ENCODE data around the gene TFPT.

DNA sequence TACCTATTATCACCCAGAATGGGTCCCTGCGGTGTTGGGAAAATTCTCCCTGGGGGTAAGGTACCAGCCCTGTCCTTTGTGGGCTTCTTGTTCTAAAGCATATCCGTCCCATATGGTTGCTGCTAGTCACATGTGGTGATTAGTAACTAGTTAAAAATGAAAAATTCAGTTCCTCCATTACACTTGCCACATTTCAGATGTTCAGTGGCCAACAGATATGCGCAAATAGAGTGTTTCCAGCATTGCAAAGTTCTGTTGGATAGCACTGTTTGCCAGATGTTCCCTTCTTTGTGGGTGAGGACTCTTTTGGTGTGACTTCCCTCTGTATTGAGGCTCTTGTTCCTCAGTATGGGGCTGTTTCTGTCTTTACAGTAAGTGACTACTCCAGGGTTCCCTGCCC is 25.9 kb upstream of the TFPT start:
- TF ChIP-seq, protein P1, sequence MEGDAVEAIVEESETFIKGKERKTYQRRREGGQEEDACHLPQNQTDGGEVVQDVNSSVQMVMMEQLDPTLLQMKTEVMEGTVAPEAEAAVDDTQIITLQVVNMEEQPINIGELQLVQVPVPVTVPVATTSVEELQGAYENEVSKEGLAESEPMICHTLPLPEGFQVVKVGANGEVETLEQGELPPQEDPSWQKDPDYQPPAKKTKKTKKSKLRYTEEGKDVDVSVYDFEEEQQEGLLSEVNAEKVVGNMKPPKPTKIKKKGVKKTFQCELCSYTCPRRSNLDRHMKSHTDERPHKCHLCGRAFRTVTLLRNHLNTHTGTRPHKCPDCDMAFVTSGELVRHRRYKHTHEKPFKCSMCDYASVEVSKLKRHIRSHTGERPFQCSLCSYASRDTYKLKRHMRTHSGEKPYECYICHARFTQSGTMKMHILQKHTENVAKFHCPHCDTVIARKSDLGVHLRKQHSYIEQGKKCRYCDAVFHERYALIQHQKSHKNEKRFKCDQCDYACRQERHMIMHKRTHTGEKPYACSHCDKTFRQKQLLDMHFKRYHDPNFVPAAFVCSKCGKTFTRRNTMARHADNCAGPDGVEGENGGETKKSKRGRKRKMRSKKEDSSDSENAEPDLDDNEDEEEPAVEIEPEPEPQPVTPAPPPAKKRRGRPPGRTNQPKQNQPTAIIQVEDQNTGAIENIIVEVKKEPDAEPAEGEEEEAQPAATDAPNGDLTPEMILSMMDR (conservative IDR thresholded peaks at IDR 0.05; ENCODE audit: low read depth, low read length) = no peak
- no peak for TF ChIP-seq EZH2 (IDR thresholded peaks at IDR 0.05; ENCODE audit: low read length, unreplicated experiment)
